GM19397 (cell line): ENCODE measurements around the gene MRPL37.
"Not testable (repeated sequence)": the region's sequence is repeated elsewhere in the genome, so short reads cannot be mapped to it uniquely, and the experiment has no call there.

Experiments
- ATAC-seq: cut with Tn5 transposase; IDR thresholded peaks from one replicate; pipeline ENCODE4 v1.9.1; 2021; ENCODE audit warnings: mild to moderate bottlenecking, moderate library complexity; ENCODE audit not compliant: unreplicated experiment

Gene MRPL37

DNA sequence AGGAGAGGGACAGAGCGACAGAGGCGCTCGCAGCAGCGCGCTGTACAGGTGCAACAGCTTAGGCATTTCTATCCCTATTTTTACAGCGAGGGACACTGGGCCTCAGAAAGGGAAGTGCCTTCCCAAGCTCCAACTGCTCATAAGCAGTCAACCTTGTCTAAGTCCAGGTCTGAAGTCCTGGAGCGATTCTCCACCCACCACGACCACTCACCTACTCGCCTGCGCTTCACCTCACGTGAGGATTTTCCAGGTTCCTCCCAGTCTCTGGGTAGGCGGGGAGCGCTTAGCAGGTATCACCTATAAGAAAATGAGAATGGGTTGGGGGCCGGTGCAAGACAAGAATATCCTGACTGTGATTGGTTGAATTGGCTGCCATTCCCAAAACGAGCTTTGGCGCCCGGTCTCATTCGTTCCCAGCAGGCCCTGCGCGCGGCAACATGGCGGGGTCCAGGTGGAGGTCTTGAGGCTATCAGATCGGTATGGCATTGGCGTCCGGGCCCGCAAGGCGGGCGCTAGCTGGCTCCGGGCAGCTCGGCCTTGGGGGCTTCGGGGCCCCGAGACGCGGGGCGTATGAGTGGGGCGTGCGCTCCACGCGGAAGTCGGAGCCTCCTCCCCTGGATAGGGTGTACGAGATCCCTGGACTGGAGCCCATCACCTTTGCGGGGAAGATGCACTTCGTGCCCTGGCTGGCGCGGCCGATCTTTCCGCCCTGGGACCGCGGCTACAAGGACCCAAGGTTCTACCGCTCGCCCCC lies at the start of gene MRPL37, which contains the start of gene CYB5RL:
Gene MRPL37, plus strand, starts transcription at position 403 of the 754 bp plus-strand sequence. Its CDS starts 77 bp downstream, at position 480.
Gene CYB5RL, minus strand, starts transcription at position 266 of the 754 bp plus-strand sequence. CDS start 4,414 bp downstream, outside the sequence.
- ATAC-seq, result peak; percentile 95

- no peak for ATAC-seq
These were observed 49.0 kb upstream of the MRPL37 start for GRCh38 chr1:54151013-54151412.

GRCh38 chr1:54152696-54153095 lies 47.3 kb upstream of the MRPL37 start, which contains the start of gene CDCP2:
CDCP2 (minus strand) TSS chr1:54153000; CDS start chr1:54152922, 78 bp downstream.
- no peak for ATAC-seq

DNA sequence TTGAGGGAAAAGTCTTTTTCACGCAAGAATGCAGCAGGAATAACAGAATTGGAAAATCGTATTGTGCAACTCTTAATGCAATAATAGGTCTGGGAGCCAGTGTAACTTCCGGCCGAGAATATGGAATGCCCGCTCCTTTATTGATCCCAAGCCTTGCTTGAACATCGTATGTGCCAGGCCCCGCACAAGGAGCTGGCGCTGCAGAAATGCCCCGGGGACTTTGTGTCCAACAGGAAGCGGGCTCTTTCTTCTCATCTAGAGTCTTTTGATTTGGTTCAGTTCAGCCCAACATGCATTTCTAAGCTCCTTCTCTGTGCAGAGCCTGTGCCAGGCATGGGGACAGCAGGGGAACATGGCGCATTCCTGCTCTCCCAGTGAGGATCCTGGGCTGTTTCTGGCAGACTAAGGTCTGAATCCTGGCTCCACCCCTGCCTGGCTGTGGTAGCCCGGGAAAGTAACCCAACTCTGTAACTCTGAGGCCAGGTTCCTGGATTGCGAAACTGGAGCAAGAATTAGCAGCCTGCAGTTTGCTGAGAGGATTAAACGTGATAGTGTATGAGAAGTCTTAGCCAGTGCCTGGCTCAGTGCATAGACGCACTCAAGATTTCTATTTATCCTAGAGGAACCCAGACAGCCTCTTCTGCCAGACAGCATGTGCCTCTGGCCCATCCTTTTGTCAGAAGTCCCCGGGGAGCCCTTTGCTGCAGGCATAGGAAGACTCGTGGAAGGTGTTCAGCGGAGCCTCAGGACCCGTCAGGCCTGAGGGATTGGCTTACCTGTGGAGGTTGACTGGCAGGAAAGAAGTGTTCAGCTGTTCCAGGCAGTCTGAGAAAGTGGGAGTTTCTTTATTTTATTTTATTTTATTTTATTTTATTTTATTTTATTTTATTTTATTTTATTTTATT lies 46.2 kb upstream of the MRPL37 start:
- ATAC-seq, result no peak

GRCh38 chr1:54156201-54156600 lies 43.8 kb upstream of the MRPL37 start:
- no peak for ATAC-seq

- no peak for ATAC-seq
These were observed 43.0 kb upstream of the MRPL37 start for GRCh38 chr1:54156986-54157385.

GRCh38 chr1:54157401-54157800 lies 42.6 kb upstream of the MRPL37 start:
- ATAC-seq, result no peak

DNA sequence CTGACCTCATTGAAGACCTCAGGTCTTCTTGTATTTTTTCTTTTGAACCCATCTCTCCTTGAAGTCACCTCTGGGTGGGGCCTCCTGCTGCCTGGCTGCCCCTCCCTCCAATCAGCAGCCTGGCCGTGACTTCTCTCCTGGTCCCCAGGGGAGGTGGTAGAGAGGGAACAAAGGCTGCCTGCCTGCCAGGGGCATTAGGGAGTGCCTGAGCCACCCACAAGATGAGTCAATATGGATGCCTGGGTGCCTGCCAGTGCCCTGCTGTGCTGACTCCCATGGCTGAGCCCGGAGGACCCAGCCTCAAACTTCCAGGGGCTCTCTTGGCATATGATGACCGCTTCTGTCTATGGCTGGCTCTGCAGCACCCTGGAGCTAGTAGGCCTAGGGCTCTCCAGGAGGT lies 41.9 kb upstream of the MRPL37 start:
- no peak for ATAC-seq

GRCh38 chr1:54159733-54160316 lies 40.1 kb upstream of the MRPL37 start:
- ATAC-seq, result no peak

- ATAC-seq, result no peak
These were observed 39.6 kb upstream of the MRPL37 start for GRCh38 chr1:54160351-54160750.

GRCh38 chr1:54161495-54162168 lies 38.3 kb upstream of the MRPL37 start:
- ATAC-seq, result no peak

DNA sequence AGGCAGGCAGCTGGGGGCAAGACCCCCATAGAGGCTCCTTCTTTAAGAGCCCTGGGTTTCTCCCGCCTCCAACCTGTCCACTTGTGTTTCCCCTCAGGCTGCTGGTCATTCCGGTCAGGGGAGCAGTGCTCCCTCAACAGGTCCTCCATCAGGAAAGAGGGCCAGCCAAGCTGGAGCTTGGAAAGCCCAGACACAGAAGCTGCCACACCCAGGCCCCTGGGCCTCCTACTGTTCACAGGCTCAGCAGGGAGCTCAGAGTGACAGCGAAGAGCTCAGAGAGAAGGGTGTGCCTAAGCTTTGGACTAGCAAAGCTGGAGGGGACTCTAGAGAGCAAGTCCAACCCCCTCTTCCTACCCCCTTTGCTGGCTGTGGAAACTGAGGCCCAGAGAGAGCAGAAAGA lies 36.9 kb upstream of the MRPL37 start:
- no peak for ATAC-seq

GRCh38 chr1:54163573-54163972 lies 36.4 kb upstream of the MRPL37 start:
- ATAC-seq, result no peak

DNA sequence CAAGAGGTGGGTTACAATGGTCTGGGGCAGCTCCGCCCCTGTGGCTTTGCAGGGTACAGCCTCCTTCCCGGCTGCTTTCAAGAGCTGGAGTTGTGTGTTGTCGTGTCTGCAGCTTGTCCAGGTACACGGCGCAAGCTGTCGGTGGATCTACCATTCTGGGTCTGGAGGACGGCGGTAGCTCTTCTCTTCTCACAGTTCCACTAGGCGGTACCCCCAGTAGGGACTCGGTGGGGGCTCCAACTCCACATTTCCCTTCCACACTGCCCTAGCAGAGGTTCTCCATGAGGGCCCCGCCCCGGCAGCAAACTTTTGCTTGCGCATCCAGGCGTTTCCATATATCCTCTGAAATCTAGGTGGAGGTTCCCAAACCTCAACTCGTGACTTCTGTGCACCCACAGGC lies 34.8 kb upstream of the MRPL37 start:
- no peak for ATAC-seq

GRCh38 chr1:54166357-54166756 lies 33.6 kb upstream of the MRPL37 start:
- ATAC-seq, result not testable (repeated sequence)

DNA sequence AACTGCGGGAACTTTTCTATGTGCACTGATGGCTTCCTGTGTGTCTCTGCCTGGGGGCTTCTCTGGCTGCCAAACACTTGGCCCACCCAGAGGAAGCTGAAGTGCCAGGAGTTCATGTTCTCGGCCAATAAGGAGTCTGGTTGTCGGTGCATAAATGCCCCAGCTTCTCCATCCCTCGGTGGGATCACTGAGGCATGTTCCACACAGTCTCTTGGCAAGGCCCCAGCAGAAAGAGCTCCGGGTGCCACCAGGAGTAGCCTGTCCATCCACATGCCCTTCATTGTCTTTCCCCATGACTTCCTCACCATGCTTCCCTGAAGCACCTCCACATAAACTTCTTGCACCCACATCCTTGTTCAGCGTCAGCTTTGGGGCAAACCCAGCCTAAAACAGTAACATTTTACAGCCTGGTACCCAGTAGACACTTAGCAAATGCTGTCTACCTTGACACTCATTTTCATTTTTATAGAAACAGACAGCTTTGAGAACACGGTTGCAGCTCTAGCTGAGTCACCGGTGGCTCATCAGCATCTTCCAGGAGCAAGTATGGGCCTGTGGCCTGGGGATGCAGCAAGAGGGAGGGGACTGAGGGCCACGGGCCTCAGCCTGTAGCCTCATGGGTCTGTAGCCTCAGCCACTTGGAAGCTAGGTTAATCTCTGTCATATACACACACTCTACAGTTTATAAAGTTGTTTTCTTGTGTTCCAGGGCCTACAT lies 32.4 kb upstream of the MRPL37 start:
- ATAC-seq, result no peak

- no peak for ATAC-seq
These were observed 31.6 kb upstream of the MRPL37 start for GRCh38 chr1:54168206-54168965.

DNA sequence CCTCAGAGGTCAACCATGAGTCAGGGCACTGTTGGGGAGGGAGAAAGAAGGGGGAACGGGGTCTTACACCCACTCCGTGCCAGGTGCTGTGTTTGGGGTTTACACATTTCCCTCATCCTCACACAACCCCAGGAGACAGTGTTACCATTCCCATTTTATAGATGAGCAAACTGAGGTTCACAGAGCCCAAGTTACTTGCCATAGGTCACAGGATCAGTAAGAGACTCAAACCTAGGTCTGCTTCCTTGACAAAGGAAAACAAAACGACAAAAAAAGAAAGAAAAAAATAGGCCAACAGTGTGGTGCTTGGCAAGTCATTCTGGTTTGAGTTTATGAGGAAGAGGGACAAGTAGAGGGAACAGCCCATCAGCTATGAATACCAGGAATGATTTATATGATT lies 30.9 kb upstream of the MRPL37 start:
- ATAC-seq, result no peak

GRCh38 chr1:54171016-54171415 lies 29.0 kb upstream of the MRPL37 start:
- ATAC-seq, result no peak
